ENCODE measurements around the gene TTLL12.

DNA sequence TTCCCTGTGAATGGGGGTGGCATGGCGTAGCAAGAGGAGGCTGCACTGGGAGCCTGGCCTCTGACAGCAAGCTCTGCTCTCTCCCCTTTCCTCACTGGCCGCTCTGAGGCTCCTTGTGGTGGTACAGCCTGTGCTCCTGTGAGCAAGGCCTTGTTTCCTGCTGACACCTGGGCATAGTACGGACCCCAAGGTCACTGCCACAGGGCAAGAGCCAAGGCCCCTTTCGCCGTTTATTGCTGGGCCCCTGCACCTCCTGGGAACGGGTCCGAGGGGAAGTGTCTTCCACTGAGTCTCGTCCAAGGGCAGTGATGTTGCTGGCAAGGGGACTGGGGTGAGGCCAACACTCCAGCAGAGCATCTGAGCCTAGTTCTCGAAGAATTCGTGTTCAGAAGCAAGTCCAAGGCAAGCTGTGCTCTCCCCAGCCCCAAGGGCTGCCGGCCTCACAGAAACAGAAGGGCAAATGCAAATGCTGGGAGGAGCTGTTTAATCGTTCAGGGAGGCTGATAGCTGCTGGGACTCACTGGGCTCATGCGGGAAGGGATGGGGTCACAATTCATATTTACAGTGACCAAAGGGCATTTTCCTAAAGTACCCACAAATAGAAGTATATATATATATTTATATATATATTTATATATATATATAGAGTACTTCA lies 15.9 kb upstream of the TTLL12 start:
- TF ChIP-seq CTCF (IDR thresholded peaks at IDR 0.05) (no peak), POLR2A (IDR thresholded peaks at IDR 0.05) (no peak)

Measured in esophagus squamous epithelium (tissue), 4 donors.